HepG2 (cell line): ENCODE results near the gene GGACT. TPM values are rescaled to one million over a fixed set of nuclear protein-coding genes. Genes with fewer than 3 reads are reported as not detected.

Source experiments
- CEBPG ChIP-seq: IDR thresholded peaks from 2 replicates; pipeline ENCODE4 v1.6.1; 2016
- CHD2 ChIP-seq: IDR thresholded peaks from 2 replicates; pipeline ENCODE4 v1.6.1; 2011; ENCODE audit warnings: low read depth, low read length, improper control_type of control experiment
- EED ChIP-seq: sonication (generic); formaldehyde crosslinking; IDR thresholded peaks from 2 replicates; pipeline ENCODE4 v1.5.0; 2020; ENCODE audit warnings: mild to moderate bottlenecking, missing genetic modification reagents
- GABPB1 ChIP-seq: IDR thresholded peaks from 2 replicates; pipeline ENCODE4 v1.6.1; 2016; ENCODE audit warnings: mild to moderate bottlenecking, missing genetic modification reagents, moderate library complexity, missing compliant biosample characterization
- ISL2 ChIP-seq: sonication (generic); formaldehyde crosslinking; IDR thresholded peaks from 2 replicates; pipeline ENCODE4 v1.5.0; 2020; ENCODE audit warnings: missing genetic modification reagents
- MYC ChIP-seq: sonication (generic); formaldehyde crosslinking; IDR thresholded peaks from 2 replicates; pipeline ENCODE4 v1.9.0; 2021; ENCODE audit warnings: missing genetic modification reagents, borderline replicate concordance
- NAIF1 ChIP-seq: sonication (generic); formaldehyde crosslinking; IDR thresholded peaks from 2 replicates; pipeline ENCODE4 v1.5.0; 2020; ENCODE audit warnings: mild to moderate bottlenecking, missing genetic modification reagents, borderline replicate concordance
- RAD51 ChIP-seq: fragments of 450-650 bp; IDR thresholded peaks from 2 replicates; pipeline ENCODE4 v1.6.1; 2016; ENCODE audit warnings: borderline replicate concordance
- SUZ12 ChIP-seq: fragments of 150-350 bp; IDR thresholded peaks from 2 replicates; pipeline ENCODE4 v1.6.1; 2014; ENCODE audit warnings: low read depth, low read length
- ZNF101 ChIP-seq: sonication (generic); formaldehyde crosslinking; IDR thresholded peaks from 2 replicates; pipeline ENCODE4 v1.4.0; 2020; ENCODE audit warnings: mild to moderate bottlenecking, low read depth, missing genetic modification reagents, borderline replicate concordance
- ZNF777 ChIP-seq: sonication (generic); formaldehyde crosslinking; IDR thresholded peaks from 2 replicates; pipeline ENCODE4 v1.4.0; 2020; ENCODE audit warnings: missing genetic modification reagents
- ZSCAN21 ChIP-seq: sonication (generic); formaldehyde crosslinking; IDR thresholded peaks from 2 replicates; pipeline ENCODE4 v1.8.0; 2022; ENCODE audit warnings: mild to moderate bottlenecking, missing genetic modification reagents, moderate library complexity, borderline replicate concordance
- polyA plus RNA-seq, 8 experiments: library from polyadenylated mRNA; depleted of rRNA in 3 of 8; stranded (reverse) in 7 of 8; unstranded in 1 of 8; fragments of >200 nt; fragmentation: Illumina TruSeq in 4 of 8; extraction: Trizol in 4 of 8; gene quantifications; 2 replicates each; pipeline versions ENCODE4 v1.2.1 to v1.2.3, GENCODE V29; 2011 to 2016; ENCODE audit warnings: low read depth in 4 of 8, missing spikeins in 1 of 8, mixed read lengths in 1 of 8; ENCODE audit not compliant: insufficient read depth in 1 of 8
- total RNA-seq, 5 experiments: library from RNA; depleted of rRNA; stranded (reverse); fragments of >200 nt; fragmentation: Illumina TruSeq; extraction: Trizol; gene quantifications; 2 replicates each; pipeline ENCODE4 v1.2.3, GENCODE V29; 2016; ENCODE audit warnings: low read depth in 1 of 5
- TF ChIP-seq, protein P1 (sequence below): sonication (generic); formaldehyde crosslinking; IDR thresholded peaks from 2 replicates; pipeline ENCODE4 v1.4.0; 2020; ENCODE audit warnings: missing genetic modification reagents
- TF ChIP-seq, protein P2 (sequence below): sonication (generic); formaldehyde crosslinking; IDR thresholded peaks from 2 replicates; pipeline ENCODE4 v1.5.1; 2020; ENCODE audit warnings: missing genetic modification reagents, mild to moderate bottlenecking, borderline replicate concordance
- TF ChIP-seq, protein P3 (sequence below): sonication (generic); formaldehyde crosslinking; IDR thresholded peaks from 2 replicates; pipeline ENCODE4 v1.9.0; 2021; ENCODE audit warnings: missing genetic modification reagents, borderline replicate concordance
- TF ChIP-seq, protein P4 (sequence below): sonication (generic); formaldehyde crosslinking; IDR thresholded peaks from 2 replicates; pipeline ENCODE4 v1.9.0; 2022; ENCODE audit warnings: low read depth, missing genetic modification reagents

The GGACT gene
- total and polyA plus RNA-seq, 2 of the 13 experiments (the other 11 are each of a cell fraction or from before 2014, with no cell fraction given), result 1.7 to 1.9 TPM

DNA sequence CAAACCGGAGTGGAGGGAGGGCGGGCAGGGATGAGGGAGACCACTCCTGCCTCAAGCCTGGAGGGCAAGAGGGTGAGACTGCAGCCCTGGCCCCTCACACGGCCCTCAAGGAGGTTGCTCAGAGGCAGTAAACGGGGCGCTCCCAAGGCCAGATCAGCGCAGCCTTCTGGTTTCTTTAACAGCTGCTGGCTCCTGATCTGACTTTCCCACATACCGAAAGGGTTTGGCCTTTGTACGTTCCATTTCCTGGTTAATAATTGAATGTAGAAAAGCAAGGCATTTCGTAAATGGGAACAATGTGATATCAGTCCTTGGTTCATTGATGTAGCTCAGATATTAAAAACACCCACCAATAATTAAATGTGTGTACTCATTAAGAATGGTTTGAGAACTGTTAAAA, 71.5 kb downstream of the GGACT start (continued):
- TF ChIP-seq, protein P1, sequence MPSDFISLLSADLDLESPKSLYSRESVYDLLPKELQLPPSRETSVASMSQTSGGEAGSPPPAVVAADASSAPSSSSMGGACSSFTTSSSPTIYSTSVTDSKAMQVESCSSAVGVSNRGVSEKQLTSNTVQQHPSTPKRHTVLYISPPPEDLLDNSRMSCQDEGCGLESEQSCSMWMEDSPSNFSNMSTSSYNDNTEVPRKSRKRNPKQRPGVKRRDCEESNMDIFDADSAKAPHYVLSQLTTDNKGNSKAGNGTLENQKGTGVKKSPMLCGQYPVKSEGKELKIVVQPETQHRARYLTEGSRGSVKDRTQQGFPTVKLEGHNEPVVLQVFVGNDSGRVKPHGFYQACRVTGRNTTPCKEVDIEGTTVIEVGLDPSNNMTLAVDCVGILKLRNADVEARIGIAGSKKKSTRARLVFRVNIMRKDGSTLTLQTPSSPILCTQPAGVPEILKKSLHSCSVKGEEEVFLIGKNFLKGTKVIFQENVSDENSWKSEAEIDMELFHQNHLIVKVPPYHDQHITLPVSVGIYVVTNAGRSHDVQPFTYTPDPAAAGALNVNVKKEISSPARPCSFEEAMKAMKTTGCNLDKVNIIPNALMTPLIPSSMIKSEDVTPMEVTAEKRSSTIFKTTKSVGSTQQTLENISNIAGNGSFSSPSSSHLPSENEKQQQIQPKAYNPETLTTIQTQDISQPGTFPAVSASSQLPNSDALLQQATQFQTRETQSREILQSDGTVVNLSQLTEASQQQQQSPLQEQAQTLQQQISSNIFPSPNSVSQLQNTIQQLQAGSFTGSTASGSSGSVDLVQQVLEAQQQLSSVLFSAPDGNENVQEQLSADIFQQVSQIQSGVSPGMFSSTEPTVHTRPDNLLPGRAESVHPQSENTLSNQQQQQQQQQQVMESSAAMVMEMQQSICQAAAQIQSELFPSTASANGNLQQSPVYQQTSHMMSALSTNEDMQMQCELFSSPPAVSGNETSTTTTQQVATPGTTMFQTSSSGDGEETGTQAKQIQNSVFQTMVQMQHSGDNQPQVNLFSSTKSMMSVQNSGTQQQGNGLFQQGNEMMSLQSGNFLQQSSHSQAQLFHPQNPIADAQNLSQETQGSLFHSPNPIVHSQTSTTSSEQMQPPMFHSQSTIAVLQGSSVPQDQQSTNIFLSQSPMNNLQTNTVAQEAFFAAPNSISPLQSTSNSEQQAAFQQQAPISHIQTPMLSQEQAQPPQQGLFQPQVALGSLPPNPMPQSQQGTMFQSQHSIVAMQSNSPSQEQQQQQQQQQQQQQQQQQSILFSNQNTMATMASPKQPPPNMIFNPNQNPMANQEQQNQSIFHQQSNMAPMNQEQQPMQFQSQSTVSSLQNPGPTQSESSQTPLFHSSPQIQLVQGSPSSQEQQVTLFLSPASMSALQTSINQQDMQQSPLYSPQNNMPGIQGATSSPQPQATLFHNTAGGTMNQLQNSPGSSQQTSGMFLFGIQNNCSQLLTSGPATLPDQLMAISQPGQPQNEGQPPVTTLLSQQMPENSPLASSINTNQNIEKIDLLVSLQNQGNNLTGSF, result no peak
- TF ChIP-seq, protein P2, sequence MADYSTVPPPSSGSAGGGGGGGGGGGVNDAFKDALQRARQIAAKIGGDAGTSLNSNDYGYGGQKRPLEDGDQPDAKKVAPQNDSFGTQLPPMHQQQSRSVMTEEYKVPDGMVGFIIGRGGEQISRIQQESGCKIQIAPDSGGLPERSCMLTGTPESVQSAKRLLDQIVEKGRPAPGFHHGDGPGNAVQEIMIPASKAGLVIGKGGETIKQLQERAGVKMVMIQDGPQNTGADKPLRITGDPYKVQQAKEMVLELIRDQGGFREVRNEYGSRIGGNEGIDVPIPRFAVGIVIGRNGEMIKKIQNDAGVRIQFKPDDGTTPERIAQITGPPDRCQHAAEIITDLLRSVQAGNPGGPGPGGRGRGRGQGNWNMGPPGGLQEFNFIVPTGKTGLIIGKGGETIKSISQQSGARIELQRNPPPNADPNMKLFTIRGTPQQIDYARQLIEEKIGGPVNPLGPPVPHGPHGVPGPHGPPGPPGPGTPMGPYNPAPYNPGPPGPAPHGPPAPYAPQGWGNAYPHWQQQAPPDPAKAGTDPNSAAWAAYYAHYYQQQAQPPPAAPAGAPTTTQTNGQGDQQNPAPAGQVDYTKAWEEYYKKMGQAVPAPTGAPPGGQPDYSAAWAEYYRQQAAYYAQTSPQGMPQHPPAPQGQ (CRISPR knock-in tag), result no peak
- TF ChIP-seq MYC (CRISPR knock-in tag) (no peak), ZNF777 (no peak), NAIF1 (no peak), ZSCAN21 (CRISPR knock-in tag) (no peak), RAD51 (no peak), ISL2 (no peak), SUZ12 (no peak), CHD2 (no peak), ZNF101 (CRISPR knock-in tag) (no peak), GABPB1 (no peak), EED (CRISPR knock-in tag) (no peak), CEBPG (CRISPR knock-in tag) (peak; percentile 56)
- TF ChIP-seq, protein P3, sequence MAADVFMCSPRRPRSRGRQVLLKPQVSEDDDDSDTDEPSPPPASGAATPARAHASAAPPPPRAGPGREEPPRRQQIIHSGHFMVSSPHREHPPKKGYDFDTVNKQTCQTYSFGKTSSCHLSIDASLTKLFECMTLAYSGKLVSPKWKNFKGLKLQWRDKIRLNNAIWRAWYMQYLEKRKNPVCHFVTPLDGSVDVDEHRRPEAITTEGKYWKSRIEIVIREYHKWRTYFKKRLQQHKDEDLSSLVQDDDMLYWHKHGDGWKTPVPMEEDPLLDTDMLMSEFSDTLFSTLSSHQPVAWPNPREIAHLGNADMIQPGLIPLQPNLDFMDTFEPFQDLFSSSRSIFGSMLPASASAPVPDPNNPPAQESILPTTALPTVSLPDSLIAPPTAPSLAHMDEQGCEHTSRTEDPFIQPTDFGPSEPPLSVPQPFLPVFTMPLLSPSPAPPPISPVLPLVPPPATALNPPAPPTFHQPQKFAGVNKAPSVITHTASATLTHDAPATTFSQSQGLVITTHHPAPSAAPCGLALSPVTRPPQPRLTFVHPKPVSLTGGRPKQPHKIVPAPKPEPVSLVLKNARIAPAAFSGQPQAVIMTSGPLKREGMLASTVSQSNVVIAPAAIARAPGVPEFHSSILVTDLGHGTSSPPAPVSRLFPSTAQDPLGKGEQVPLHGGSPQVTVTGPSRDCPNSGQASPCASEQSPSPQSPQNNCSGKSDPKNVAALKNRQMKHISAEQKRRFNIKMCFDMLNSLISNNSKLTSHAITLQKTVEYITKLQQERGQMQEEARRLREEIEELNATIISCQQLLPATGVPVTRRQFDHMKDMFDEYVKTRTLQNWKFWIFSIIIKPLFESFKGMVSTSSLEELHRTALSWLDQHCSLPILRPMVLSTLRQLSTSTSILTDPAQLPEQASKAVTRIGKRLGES (CRISPR knock-in tag), result no peak
- TF ChIP-seq, protein P4, sequence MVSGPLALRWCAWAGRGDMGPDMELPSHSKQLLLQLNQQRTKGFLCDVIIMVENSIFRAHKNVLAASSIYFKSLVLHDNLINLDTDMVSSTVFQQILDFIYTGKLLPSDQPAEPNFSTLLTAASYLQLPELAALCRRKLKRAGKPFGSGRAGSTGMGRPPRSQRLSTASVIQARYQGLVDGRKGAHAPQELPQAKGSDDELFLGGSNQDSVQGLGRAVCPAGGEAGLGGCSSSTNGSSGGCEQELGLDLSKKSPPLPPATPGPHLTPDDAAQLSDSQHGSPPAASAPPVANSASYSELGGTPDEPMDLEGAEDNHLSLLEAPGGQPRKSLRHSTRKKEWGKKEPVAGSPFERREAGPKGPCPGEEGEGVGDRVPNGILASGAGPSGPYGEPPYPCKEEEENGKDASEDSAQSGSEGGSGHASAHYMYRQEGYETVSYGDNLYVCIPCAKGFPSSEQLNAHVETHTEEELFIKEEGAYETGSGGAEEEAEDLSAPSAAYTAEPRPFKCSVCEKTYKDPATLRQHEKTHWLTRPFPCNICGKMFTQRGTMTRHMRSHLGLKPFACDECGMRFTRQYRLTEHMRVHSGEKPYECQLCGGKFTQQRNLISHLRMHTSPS (CRISPR knock-in tag), result no peak
